Activated CD8-positive, alpha-beta T cell treated with anti-CD3 and anti-CD28 coated beads, Interleukin-2, amount 10 ng/mL, durations not matched to agents 7 days and 5 days (primary cell): ENCODE results near the gene HOXC10. TPM values are rescaled to one million over a fixed set of nuclear protein-coding genes. Genes with fewer than 3 reads are reported as not detected.

Experiments used
- ATAC-seq: fragments of 150-1000 bp; cut with Tn5 transposase; one replicate; pipeline ENCODE4 v1.10.0; 2021; ENCODE audit warnings: moderate library complexity
- CTCF ChIA-PET: fragments of 350-600 bp; sonication (Branson Sonifier 250); formaldehyde crosslinking; loops from one replicate; lab custom pipeline; 2021; ENCODE audit warnings: antibody characterized with exemption; lab: Charles Lee
- POLR2A ChIA-PET: fragments of 350-600 bp; sonication (Branson Sonifier 250); formaldehyde crosslinking; loops from one replicate; lab custom pipeline; 2021; ENCODE audit warnings: antibody characterized with exemption; lab: Charles Lee
- DNase-seq: peaks from one replicate; pipeline ENCODE4 v3.0.0-alpha.2; 2020
- H3K27ac Mint-ChIP-seq: one replicate; pipeline ENCODE4 v1.8.0; 2021; ENCODE audit warnings: mild to moderate bottlenecking, mixed read lengths
- H3K27me3 Mint-ChIP-seq: one replicate; pipeline ENCODE4 v1.8.0; 2021; ENCODE audit warnings: low read depth, mixed read lengths
- H3K36me3 Mint-ChIP-seq: one replicate; pipeline ENCODE4 v1.8.0; 2021; ENCODE audit warnings: low read depth, mixed read lengths
- H3K4me1 Mint-ChIP-seq: one replicate; pipeline ENCODE4 v1.8.0; 2021; ENCODE audit warnings: low read depth, mixed read lengths
- H3K4me3 Mint-ChIP-seq: one replicate; pipeline ENCODE4 v1.8.0; 2021; ENCODE audit warnings: mild to moderate bottlenecking, mixed read lengths
- H3K9me3 Mint-ChIP-seq: one replicate; pipeline ENCODE4 v1.8.0; 2022; ENCODE audit warnings: mixed read lengths; ENCODE audit not compliant: insufficient read depth
- total RNA-seq, 2 experiments: library from RNA; stranded (reverse); gene quantifications; one replicate each; pipeline ENCODE4 v1.2.3, GENCODE V29; 2021

Gene HOXC10
- total RNA-seq, 2 experiments from 2014 or later: not detected

- POLR2A ChIA-PET: interaction anchor here (0.5 to 1.5 kb wide), 5 partner anchors 28 to 174 kb away, joined by 3 to 10 read pairs (median 3); no protein-coding TSS in a partner anchor
- ATAC-seq: peak; percentile 42
- Mint-ChIP-seq H3K9me3 (no peaks in the 10 kb centered on the region), H3K27ac (no peak overlapping the region), H3K4me1 (peaks cover 18% of the 10 kb centered on the region), H3K27me3 (peaks cover 73% of the 10 kb centered on the region), H3K36me3 (no peaks in the 10 kb centered on the region), H3K4me3 (peak overlapping the region; percentile 31)
- CTCF ChIA-PET: interaction anchor here (0.8 to 12.9 kb wide), 36 partner anchors 8 to 182 kb away, joined by 3 to 248 read pairs (median 7); partner anchors contain the start of genes HOXC10, HOXC4, HOXC8 and HOXC9
- DNase-seq: no peak
Measured at GRCh38 chr12:54033106-54033979, 48.4 kb downstream of the HOXC10 start.

GRCh38 chr12:54033980-54034784 is 49.2 kb downstream of the HOXC10 start:
- peaks cover 18% of the 10 kb centered on the region for H3K4me1 Mint-ChIP-seq
- POLR2A ChIA-PET: no interaction called here
- H3K27ac Mint-ChIP-seq: no peak overlapping the region
- H3K9me3 Mint-ChIP-seq: no peaks in the 10 kb centered on the region
- CTCF ChIA-PET: interaction anchor here (4.2 to 12.9 kb wide), 3 partner anchors 158 to 173 kb away, joined by 63 to 248 read pairs (median 74); partner anchors contain the start of gene SMUG1
- no peaks in the 10 kb centered on the region for H3K36me3 Mint-ChIP-seq
- DNase-seq (no peak), ATAC-seq (peak; percentile 35)
- peak overlapping the region; percentile 34 for H3K4me3 Mint-ChIP-seq
- H3K27me3 Mint-ChIP-seq: peaks cover 78% of the 10 kb centered on the region

GRCh38 chr12:54034785-54035310 is 49.9 kb downstream of the HOXC10 start:
- Mint-ChIP-seq H3K4me3 (no peak overlapping the region), H3K36me3 (no peaks in the 10 kb centered on the region), H3K9me3 (no peaks in the 10 kb centered on the region), H3K27me3 (peaks cover 79% of the 10 kb centered on the region), H3K4me1 (peaks cover 18% of the 10 kb centered on the region), H3K27ac (no peak overlapping the region)
- POLR2A ChIA-PET: no interaction called here
- ATAC-seq: no peak
- CTCF ChIA-PET: interaction anchor here (12.9 kb wide), 1 partner anchor 157 kb away, joined by 248 read pairs; the partner anchor contains the start of gene SMUG1
- DNase-seq: no peak

DNA sequence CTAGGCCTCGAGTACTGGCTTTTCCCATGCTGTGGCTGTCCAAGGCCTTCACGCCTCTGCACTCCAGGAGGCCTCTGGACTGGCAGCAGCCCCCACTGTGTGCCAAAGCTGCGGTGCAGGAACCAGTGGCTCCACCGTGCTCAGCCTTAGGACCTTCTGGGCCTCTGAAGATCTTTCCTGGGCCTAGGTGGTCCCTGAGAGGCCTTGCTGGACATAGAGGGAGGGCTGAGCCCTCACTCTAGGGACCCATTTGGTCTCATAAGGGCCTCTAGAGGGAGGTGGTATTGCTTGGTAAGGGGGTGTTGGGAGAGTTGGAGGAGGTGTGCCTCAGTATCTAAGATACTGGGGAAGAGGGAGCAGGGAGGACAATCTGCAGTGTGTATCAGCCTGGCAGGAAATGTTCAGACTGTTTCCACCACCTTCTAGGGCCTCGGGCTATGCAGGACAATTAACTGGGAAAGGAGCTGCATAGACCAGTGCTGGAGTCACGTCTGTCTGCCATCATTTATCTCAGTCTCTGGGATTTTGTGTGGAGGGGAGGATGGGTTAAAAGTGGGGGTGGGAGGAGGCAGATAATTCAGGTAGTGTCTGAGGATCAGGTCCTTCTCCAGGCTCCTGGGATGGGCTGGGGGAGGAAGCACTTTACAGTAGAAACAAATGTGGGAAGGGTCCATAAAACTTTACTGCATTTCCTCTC is 50.8 kb downstream of the HOXC10 start:
- POLR2A ChIA-PET: no interaction called here
- H3K27me3 Mint-ChIP-seq: peaks cover 81% of the 10 kb centered on the region
- no peak for ATAC-seq
- no peaks in the 10 kb centered on the region for H3K36me3 Mint-ChIP-seq
- DNase-seq: no peak
- CTCF ChIA-PET: interaction anchor here (1.3 to 1.7 kb wide), 3 partner anchors 30 to 165 kb away, joined by 3 to 6 read pairs (median 3); no protein-coding TSS in a partner anchor
- no peaks in the 10 kb centered on the region for H3K9me3 Mint-ChIP-seq
- no peak overlapping the region for H3K4me3 Mint-ChIP-seq
- peaks cover 18% of the 10 kb centered on the region for H3K4me1 Mint-ChIP-seq
- no peak overlapping the region for H3K27ac Mint-ChIP-seq

DNA sequence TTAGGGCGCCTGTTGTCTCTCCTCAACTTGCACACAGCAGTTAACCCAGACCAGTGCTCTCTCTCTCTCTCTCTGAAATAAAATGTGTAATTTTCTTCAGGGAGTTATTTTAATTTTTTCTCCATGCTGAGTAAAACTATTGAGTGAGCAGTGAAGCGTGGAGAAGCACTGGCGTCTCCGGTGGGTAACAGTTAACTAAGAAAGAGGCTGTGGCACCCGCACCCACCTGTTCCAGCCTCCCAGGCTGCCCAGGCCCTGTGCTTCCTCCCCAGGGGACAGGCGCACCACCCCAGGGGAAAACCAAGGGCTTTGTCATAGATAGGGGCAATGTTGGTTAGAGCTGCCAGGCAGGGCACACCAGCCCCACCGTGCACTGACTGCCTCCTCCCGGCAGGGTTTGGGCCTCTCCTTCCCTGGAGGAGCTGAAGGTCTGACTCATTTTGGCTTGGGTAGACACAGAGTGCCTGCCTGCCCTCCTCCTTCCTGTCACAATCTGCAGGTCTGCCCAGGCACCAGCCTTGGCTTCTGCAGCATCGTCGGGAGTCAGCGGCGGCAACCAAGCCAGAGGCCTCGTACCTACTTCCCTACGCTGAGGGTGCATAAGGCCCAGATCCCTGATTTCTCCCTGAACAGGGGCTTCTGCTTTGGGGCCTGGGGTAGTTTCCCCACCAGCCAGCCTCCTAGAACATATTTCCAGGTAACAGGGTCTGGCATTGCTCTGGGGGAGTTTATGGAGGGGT is 51.8 kb downstream of the HOXC10 start:
- ATAC-seq (no peak), DNase-seq (no peak)
- Mint-ChIP-seq H3K36me3 (no peaks in the 10 kb centered on the region), H3K27ac (no peak overlapping the region), H3K27me3 (peaks cover 81% of the 10 kb centered on the region), H3K4me3 (no peak overlapping the region), H3K9me3 (no peaks in the 10 kb centered on the region), H3K4me1 (peaks cover 18% of the 10 kb centered on the region)
- ChIA-PET CTCF (interaction anchor here (1.3 to 1.7 kb wide), 3 partner anchors 31 to 164 kb away, joined by 3 to 6 read pairs (median 3); no protein-coding TSS in a partner anchor), POLR2A (no interaction called here)

DNA sequence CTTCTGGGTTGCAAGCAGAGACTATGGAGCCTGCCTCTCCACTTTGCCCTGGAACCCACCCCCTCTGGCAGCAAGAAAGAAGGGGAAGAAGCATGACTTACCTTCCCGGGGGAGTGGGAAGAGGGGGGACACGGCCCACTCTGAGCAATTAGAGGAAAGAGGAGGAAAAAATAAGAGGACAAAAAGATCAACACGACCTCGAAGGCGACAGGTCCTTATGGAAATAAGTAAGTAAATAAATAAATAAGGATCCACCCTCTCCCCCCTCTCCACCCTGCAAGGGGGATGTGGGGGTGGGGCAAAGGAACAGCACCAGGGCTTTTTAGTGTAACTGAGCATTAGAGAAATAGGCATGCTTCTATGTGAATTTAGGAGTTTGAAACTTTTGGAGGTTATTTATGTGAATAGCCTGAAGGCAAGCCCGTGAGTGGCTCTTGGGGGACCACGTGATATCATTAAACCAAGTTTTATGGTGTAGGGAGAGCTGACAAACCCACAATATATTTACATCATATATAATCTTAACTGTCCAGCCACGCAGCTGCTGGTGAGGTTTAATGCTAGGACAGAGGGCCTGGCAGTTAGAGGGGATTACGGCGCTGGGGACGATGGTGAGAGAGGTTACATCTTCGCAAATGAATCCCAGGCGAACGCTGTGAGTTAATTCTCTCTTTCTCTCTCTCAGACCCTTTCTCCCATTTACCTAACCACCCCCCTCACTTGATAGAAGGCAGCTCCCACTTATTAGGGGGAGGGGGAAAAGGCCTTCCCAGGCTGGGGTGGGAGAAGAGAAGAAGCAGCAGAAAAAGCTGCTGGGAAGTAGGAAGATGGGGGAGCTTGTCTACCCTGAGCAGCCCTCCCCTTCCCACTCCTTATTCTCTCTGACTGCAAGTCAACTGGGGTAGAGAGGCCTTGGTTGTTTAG is 52.7 kb downstream of the HOXC10 start:
- H3K36me3 Mint-ChIP-seq: no peaks in the 10 kb centered on the region
- peaks cover 17% of the 10 kb centered on the region for H3K4me1 Mint-ChIP-seq
- no peak overlapping the region for H3K4me3 Mint-ChIP-seq
- DNase-seq: no peak
- H3K27ac Mint-ChIP-seq: no peak overlapping the region
- no peaks in the 10 kb centered on the region for H3K9me3 Mint-ChIP-seq
- ChIA-PET CTCF (interaction anchor here (1.1 to 1.8 kb wide), 4 partner anchors 32 to 163 kb away, joined by 3 to 6 read pairs (median 4); partner anchors contain the start of gene HOXC10), POLR2A (interaction anchor here (0.8 kb wide), 1 partner anchor 151 kb away, joined by 3 read pairs; the partner anchor contains the start of gene SMUG1)
- no peak for ATAC-seq
- peaks cover 79% of the 10 kb centered on the region for H3K27me3 Mint-ChIP-seq

DNA sequence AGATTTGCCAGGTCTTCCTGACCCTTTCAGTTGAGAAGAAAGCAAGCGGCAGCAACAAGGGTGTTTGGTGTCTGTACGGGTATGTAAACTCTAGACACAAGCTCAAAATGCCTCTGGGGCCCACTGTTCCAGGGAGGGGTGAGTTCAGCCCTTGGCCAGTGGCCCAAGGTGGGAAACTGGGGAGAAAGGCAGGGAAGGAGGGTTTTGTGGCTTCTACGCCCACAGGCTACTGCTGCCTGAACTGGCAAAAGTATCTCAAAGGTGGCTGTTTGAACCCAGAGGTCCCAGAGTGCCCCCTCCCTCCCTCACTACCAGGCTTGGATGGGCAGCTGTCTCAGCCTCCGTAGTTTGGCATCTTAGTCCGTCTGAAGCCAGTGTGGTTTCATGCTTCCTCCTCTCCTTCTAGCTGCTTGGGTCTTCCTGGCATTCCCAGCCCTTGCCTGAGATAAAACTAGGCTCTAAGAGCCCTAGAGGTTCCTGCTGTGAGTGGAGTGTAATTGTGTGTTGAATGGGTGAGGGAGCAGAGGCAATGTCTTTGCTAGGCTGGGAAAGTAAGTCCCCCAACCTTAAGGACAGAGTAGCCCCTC is 53.4 kb downstream of the HOXC10 start:
- DNase-seq (no peak), ATAC-seq (no peak)
- ChIA-PET CTCF (interaction anchor here (1.1 to 1.8 kb wide), 2 partner anchors 53 to 152 kb away, joined by 4 to 5 read pairs; partner anchors contain the start of gene HOXC10), POLR2A (interaction anchor here (0.8 kb wide), 1 partner anchor 150 kb away, joined by 3 read pairs; the partner anchor contains the start of gene SMUG1)
- Mint-ChIP-seq H3K4me1 (peaks cover 13% of the 10 kb centered on the region), H3K27ac (no peak overlapping the region), H3K36me3 (no peaks in the 10 kb centered on the region), H3K4me3 (no peak overlapping the region), H3K27me3 (peaks cover 80% of the 10 kb centered on the region), H3K9me3 (no peaks in the 10 kb centered on the region)

GRCh38 chr12:54038871-54039414 is 54.0 kb downstream of the HOXC10 start:
- no peak for ATAC-seq
- H3K9me3 Mint-ChIP-seq: no peaks in the 10 kb centered on the region
- POLR2A ChIA-PET: no interaction called here
- no peaks in the 10 kb centered on the region for H3K36me3 Mint-ChIP-seq
- CTCF ChIA-PET: interaction anchor here (1.1 to 2.8 kb wide), 3 partner anchors 54 to 176 kb away, joined by 4 to 8 read pairs (median 5); partner anchors contain the start of gene HOXC10
- peaks cover 83% of the 10 kb centered on the region for H3K27me3 Mint-ChIP-seq
- H3K4me3 Mint-ChIP-seq: no peak overlapping the region
- H3K4me1 Mint-ChIP-seq: peaks cover 15% of the 10 kb centered on the region
- DNase-seq: no peak
- no peak overlapping the region for H3K27ac Mint-ChIP-seq
